SH-SY5Y (cell line): ENCODE results near the gene SH3D19.

Experiments
- GATA2 ChIP-seq: IDR thresholded peaks from 2 replicates; pipeline ENCODE4 v1.6.1; 2011; ENCODE audit warnings: mild to moderate bottlenecking, low read depth, low read length
- GATA3 ChIP-seq: IDR thresholded peaks from 2 replicates; pipeline ENCODE4 v1.6.1; 2011; ENCODE audit warnings: low read depth, mild to moderate bottlenecking, low read length, moderate library complexity

GRCh38 chr4:151313306-151314009, 11.9 kb downstream of the SH3D19 start:
- TF ChIP-seq GATA3 (no peak), GATA2 (no peak)
